Panc1 (cell line): ENCODE results near the gene ERG. TPM values are rescaled to one million over a fixed set of nuclear protein-coding genes. Genes with fewer than 3 reads are reported as not detected.

ENCODE experiments used
- ATAC-seq: fragments of 200-7000 bp; cut with Tn5 transposase; 2 replicates; pipeline ENCODE4 v1.9.1; 2020; ENCODE audit warnings: mild to moderate bottlenecking, moderate library complexity
- BruUV-seq: library from RNA; stranded (reverse); fragments of 400-500 nt; replicated peaks from 2 replicates; lab custom pipeline; 2021; lab: Mats Ljungman, UMichigan
- CTCF ChIA-PET: fragments of 300-600 bp; sonication (Branson Sonifier 250); formaldehyde crosslinking; loops from one replicate; lab custom pipeline; 2022; ENCODE audit warnings: antibody characterized with exemption; lab: Charles Lee
- POLR2A ChIA-PET: fragments of 300-600 bp; sonication (Branson Sonifier 250); formaldehyde crosslinking; loops from one replicate; lab custom pipeline; 2022; ENCODE audit warnings: antibody characterized with exemption; lab: Charles Lee
- DNase-seq: peaks from one replicate; pipeline ENCODE4 v3.0.0-alpha.2; 2010; ENCODE audit warnings: low read depth, low spot score
- H3K27ac ChIP-seq: 2 replicates; pipeline ENCODE4 v1.5.1; 2011; ENCODE audit warnings: mild to moderate bottlenecking, low read length, inconsistent platforms
- H3K27me3 ChIP-seq: fragments of 200-500 bp; sonication (Bioruptor generic); 2 replicates; pipeline ENCODE4 v1.6.0; 2014; ENCODE audit warnings: low read length, inconsistent platforms; ENCODE audit not compliant: control insufficient read depth, insufficient read depth
- H3K36me3 ChIP-seq: fragments of 200-500 bp; sonication (Bioruptor generic); 2 replicates; pipeline ENCODE4 v1.5.1; 2014; ENCODE audit warnings: inconsistent platforms, mild to moderate bottlenecking, low read length, moderate library complexity; ENCODE audit not compliant: control insufficient read depth, insufficient read depth
- H3K4me1 ChIP-seq: 2 replicates; pipeline ENCODE4 v1.5.1; 2011; ENCODE audit warnings: inconsistent platforms, mild to moderate bottlenecking, low read length, moderate library complexity; ENCODE audit not compliant: control insufficient read depth, insufficient read depth
- H3K4me3 ChIP-seq, 2 experiments: 2 replicates each; pipeline ENCODE4 v1.5.1; 2011 to 2012; ENCODE audit warnings: low read depth in 2 of 2, low read length in 2 of 2, mild to moderate bottlenecking in 2 of 2, inconsistent platforms in 1 of 2, moderate library complexity in 1 of 2
- H3K9me3 ChIP-seq: fragments of 200-500 bp; sonication (Bioruptor generic); 2 replicates; pipeline ENCODE4 v1.5.1; 2014; ENCODE audit warnings: low read depth, mild to moderate bottlenecking, inconsistent platforms, low read length, moderate library complexity; ENCODE audit not compliant: control insufficient read depth, insufficient read depth
- CTCF ChIP-seq: fragments of 450-650 bp; IDR thresholded peaks from 2 replicates; pipeline ENCODE4 v1.5.1; 2017; ENCODE audit warnings: mild to moderate bottlenecking
- POLR2AphosphoS5 ChIP-seq: IDR thresholded peaks from 2 replicates; pipeline ENCODE4 v1.6.1; 2012; ENCODE audit warnings: mild to moderate bottlenecking, low read depth, low read length, moderate library complexity
- REST ChIP-seq, 2 experiments: IDR thresholded peaks; 2 replicates each; pipeline ENCODE4 v1.6.1; 2011 to 2012; ENCODE audit warnings: low read depth in 2 of 2, control low read depth in 1 of 2, low read length in 1 of 2, mild to moderate bottlenecking in 1 of 2, moderate library complexity in 1 of 2; ENCODE audit not compliant: insufficient read depth in 1 of 2
- SIN3A ChIP-seq: IDR thresholded peaks from 2 replicates; pipeline ENCODE4 v1.6.1; 2012; ENCODE audit warnings: low read depth, mild to moderate bottlenecking, low read length, moderate library complexity, borderline replicate concordance; ENCODE audit not compliant: insufficient read depth
- TCF7L2 ChIP-seq: IDR thresholded peaks from 2 replicates; pipeline ENCODE4 v1.6.1; 2011; ENCODE audit warnings: mild to moderate bottlenecking, low read depth, low read length, inconsistent platforms
- in situ Hi-C: cut with HindIII; loops from 2 replicates; pipeline ENCODE4 v1.10.0; 2016; ENCODE audit warnings: low sequenced_read_pairs, low pct_unique_long_range_greater_than_20kb
- intact Hi-C: fragments of 100-400 bp; cut with micrococcal nuclease; formaldehyde crosslinking; loops from one replicate; pipeline ENCODE4 v1.10.0; 2022; ENCODE audit not compliant: unreplicated experiment
- total RNA-seq: library from RNA; stranded (reverse); gene quantifications from one replicate; pipeline ENCODE4 v1.2.1, GENCODE V29; 2021; ENCODE audit not compliant: unreplicated experiment

The ERG gene
- total RNA-seq, 1 experiment from 2014 or later, result 0.49 TPM

- Histone ChIP-seq H3K27me3 (no peaks in the 10 kb centered on the region; the same call in none of the 2 replicates), H3K9me3 (no peaks in the 10 kb centered on the region), H3K4me3 (no peak overlapping the region), H3K27ac (no peak overlapping the region), H3K4me1 (no peaks in the 10 kb centered on the region), H3K36me3 (no peaks in the 10 kb centered on the region)
- no peak for TF ChIP-seq TCF7L2
- TF ChIP-seq POLR2AphosphoS5, result no peak
- no peak for TF ChIP-seq REST (IDR thresholded peaks at IDR 0.05; ENCODE audit: insufficient read depth in 1 of 2, low read depth in 2 of 2, low read length in 1 of 2)
- TF ChIP-seq CTCF, result no peak
- no peak for TF ChIP-seq SIN3A
- no TSS peak for BruUV-seq
- in situ Hi-C loops (no loop called here), intact Hi-C loops (no loop called here)
- ATAC-seq, result no peak
- ChIA-PET CTCF (no interaction called here), POLR2A (no interaction called here)
- no peak for DNase-seq
Measured at GRCh38 chr21:38447611-38448010, 50.7 kb downstream of the ERG start.

GRCh38 chr21:38444691-38445090 is 53.6 kb downstream of the ERG start:
- DNase-seq (no peak), ATAC-seq (no peak)
- Histone ChIP-seq H3K27ac (no peak overlapping the region), H3K9me3 (no peaks in the 10 kb centered on the region), H3K36me3 (no peaks in the 10 kb centered on the region), H3K4me1 (no peaks in the 10 kb centered on the region), H3K4me3 (no peak overlapping the region), H3K27me3 (no peaks in the 10 kb centered on the region; the same call in none of the 2 replicates)
- TF ChIP-seq CTCF, result no peak
- TF ChIP-seq REST (IDR thresholded peaks at IDR 0.05; ENCODE audit: insufficient read depth in 1 of 2, low read depth in 2 of 2, low read length in 1 of 2), result no peak
- intact Hi-C loops (no loop called here), in situ Hi-C loops (no loop called here)
- ChIA-PET POLR2A (no interaction called here), CTCF (no interaction called here)
- BruUV-seq, result no TSS peak
